ENCODE measurements around the gene TMEM201.

The TMEM201 gene

GRCh38 chr1:9654051-9654833, 65.5 kb downstream of the TMEM201 start:
- Histone ChIP-seq H3K4me1 (ENCODE audit: insufficient read depth, low read length) (peaks cover 54% of the 10 kb centered on the region), H3K4me3 (ENCODE audit: low read depth in 1 of 2, low read length in 2 of 2) (peak overlapping the region in 1 of 2 experiments; percentile 67; a peak in 2 of 4 replicates), H3K9me3 (ENCODE audit: insufficient read depth, low read length, severe bottlenecking) (no peaks in the 10 kb centered on the region), H3K27ac (ENCODE audit: low read length) (peak overlapping the region; percentile 86), H2AFZ (ENCODE audit: low read depth, low read length) (no peak overlapping the region), H3K27me3 (ENCODE audit: insufficient read depth, low read length, poor library complexity) (no peaks in the 10 kb centered on the region), H3K36me3 (ENCODE audit: insufficient read depth, low read length) (peaks cover 11% of the 10 kb centered on the region; the same call in 1 of the 2 replicates), H3K9ac (ENCODE audit: low read depth, low read length) (peak overlapping the region; percentile 91; the same call in 1 of the 2 replicates), H4K20me1 (ENCODE audit: insufficient read depth, low read length) (peaks cover 57% of the 10 kb centered on the region), H3K4me2 (ENCODE audit: insufficient read depth, low read length) (peak overlapping the region; percentile 96), H3K79me2 (ENCODE audit: insufficient read depth, low read length) (peaks cover 90% of the 10 kb centered on the region)
- TF ChIP-seq CTCF (IDR thresholded peaks at IDR 0.05; ENCODE audit: borderline replicate concordance, extremely low read depth, low read length, poor library complexity, severe bottlenecking) (no peak), EZH2 (IDR thresholded peaks at IDR 0.05; ENCODE audit: borderline replicate concordance, low read depth, low read length, severe bottlenecking) (no peak)
- ATAC-seq (ENCODE audit: insufficient read depth, low read depth) (no peak), DNase-seq (no peak)

GRCh38 chr1:9654834-9655723, 66.4 kb downstream of the TMEM201 start:
- H3K27me3 ChIP-seq (ENCODE audit: insufficient read depth, low read length, poor library complexity), result no peaks in the 10 kb centered on the region
- peaks cover 98% of the 10 kb centered on the region for H3K79me2 ChIP-seq (ENCODE audit: insufficient read depth, low read length)
- peak overlapping the region; percentile 96 for H3K4me2 ChIP-seq (ENCODE audit: insufficient read depth, low read length)
- TF ChIP-seq EZH2 (IDR thresholded peaks at IDR 0.05; ENCODE audit: borderline replicate concordance, low read depth, low read length, severe bottlenecking) (no peak), CTCF (IDR thresholded peaks at IDR 0.05; ENCODE audit: borderline replicate concordance, extremely low read depth, low read length, poor library complexity, severe bottlenecking) (no peak)
- H3K4me1 ChIP-seq (ENCODE audit: insufficient read depth, low read length), result peaks cover 56% of the 10 kb centered on the region
- peak overlapping the region; percentile 42; the same call in 1 of the 2 replicates for H3K27ac ChIP-seq (ENCODE audit: low read length)
- H4K20me1 ChIP-seq (ENCODE audit: insufficient read depth, low read length), result peaks cover 57% of the 10 kb centered on the region
- no peak for DNase-seq
- H3K36me3 ChIP-seq (ENCODE audit: insufficient read depth, low read length), result peaks cover 17% of the 10 kb centered on the region
- no peak overlapping the region for H3K4me3 ChIP-seq (ENCODE audit: low read depth in 1 of 2, low read length in 2 of 2)
- H3K9ac ChIP-seq (ENCODE audit: low read depth, low read length), result 0 out of 2 replicates have a peak overlapping the region, but pooled peaks have one; percentile 91
- H3K9me3 ChIP-seq (ENCODE audit: insufficient read depth, low read length, severe bottlenecking), result no peaks in the 10 kb centered on the region
- no peak overlapping the region for H2AFZ ChIP-seq (ENCODE audit: low read depth, low read length)
- no peak for ATAC-seq (ENCODE audit: insufficient read depth, low read depth)

- ATAC-seq (ENCODE audit: insufficient read depth, low read depth) (no peak), DNase-seq (no peak)
- Histone ChIP-seq H4K20me1 (ENCODE audit: insufficient read depth, low read length) (peaks cover 63% of the 10 kb centered on the region), H3K4me3 (ENCODE audit: low read depth in 1 of 2, low read length in 2 of 2) (no peak overlapping the region), H3K9ac (ENCODE audit: low read depth, low read length) (no peak overlapping the region), H3K27ac (ENCODE audit: low read length) (no peak overlapping the region), H3K4me2 (ENCODE audit: insufficient read depth, low read length) (no peak overlapping the region), H3K27me3 (ENCODE audit: insufficient read depth, low read length, poor library complexity) (no peaks in the 10 kb centered on the region), H3K79me2 (ENCODE audit: insufficient read depth, low read length) (peaks cover 99% of the 10 kb centered on the region), H3K4me1 (ENCODE audit: insufficient read depth, low read length) (peaks cover 49% of the 10 kb centered on the region), H3K36me3 (ENCODE audit: insufficient read depth, low read length) (peaks cover 25% of the 10 kb centered on the region), H2AFZ (ENCODE audit: low read depth, low read length) (no peak overlapping the region), H3K9me3 (ENCODE audit: insufficient read depth, low read length, severe bottlenecking) (no peaks in the 10 kb centered on the region)
- TF ChIP-seq CTCF (IDR thresholded peaks at IDR 0.05; ENCODE audit: borderline replicate concordance, extremely low read depth, low read length, poor library complexity, severe bottlenecking), result no peak
- TF ChIP-seq EZH2 (IDR thresholded peaks at IDR 0.05; ENCODE audit: borderline replicate concordance, low read depth, low read length, severe bottlenecking), result no peak
Measured at GRCh38 chr1:9655836-9656235, 67.1 kb downstream of the TMEM201 start.

Data from DND-41 (cell line).